CD14-positive monocyte (primary cell): Measurements from ENCODE around the gene TOGARAM2. TPM values are rescaled to one million over a fixed set of nuclear protein-coding genes. Genes with fewer than 3 reads are reported as not detected.

Experiments used
- DNase-seq, 3 donors: peaks; one replicate each; pipeline ENCODE4 v3.0.0-alpha.2; 2011 to 2022
- H2AFZ ChIP-seq: 2 replicates; pipeline ENCODE4 v1.6.0; 2012; ENCODE audit warnings: mild to moderate bottlenecking, low read depth, low read length, inconsistent platforms; ENCODE audit not compliant: insufficient read depth, poor library complexity, severe bottlenecking
- H3K27ac ChIP-seq, 2 donors: 1 replicate in 1 of 2; 2 replicates in 1 of 2; pipeline ENCODE4 v1.5.1; 2012 to 2013; ENCODE audit warnings: low read length in 2 of 2, control low read depth in 1 of 2, inconsistent platforms in 1 of 2, low read depth in 1 of 2, mild to moderate bottlenecking in 1 of 2
- H3K27me3 ChIP-seq, 2 donors: one replicate each; pipeline versions ENCODE4 v1.6.0 to v1.6.1; 2011 to 2013; ENCODE audit warnings: low read length in 2 of 2; ENCODE audit not compliant: control insufficient read depth in 2 of 2, insufficient read depth in 2 of 2
- H3K36me3 ChIP-seq, 2 donors: replicated peaks in 1 of 2; 1 replicate in 1 of 2; 2 replicates in 1 of 2; pipeline versions ENCODE4 v1.5.1 to v1.6.1; 2012 to 2013; ENCODE audit warnings: low read length in 2 of 2, control low read depth in 1 of 2, inconsistent platforms in 1 of 2, mild to moderate bottlenecking in 1 of 2; ENCODE audit not compliant: insufficient read depth in 2 of 2, control insufficient read depth in 1 of 2
- H3K4me1 ChIP-seq, 2 donors: 1 replicate in 1 of 2; 2 replicates in 1 of 2; pipeline versions ENCODE4 v1.5.1 to v1.6.1; 2012 to 2013; ENCODE audit warnings: low read length in 2 of 2, control low read depth in 1 of 2, inconsistent platforms in 1 of 2, mild to moderate bottlenecking in 1 of 2, moderate library complexity in 1 of 2; ENCODE audit not compliant: insufficient read depth in 2 of 2, control insufficient read depth in 1 of 2
- H3K4me2 ChIP-seq: replicated peaks from 2 replicates; pipeline ENCODE3; 2012; ENCODE audit warnings: low read length, moderate library complexity, mild to moderate bottlenecking; ENCODE audit not compliant: poor library complexity, severe bottlenecking; ENCODE audit errors: extremely low read depth
- H3K4me3 ChIP-seq, 3 experiments: fragments of 200-600 bp in 1 of 3; sonication (generic) in 1 of 3; replicated peaks in 1 of 3; 1 replicate in 2 of 3; 2 replicates in 1 of 3; pipeline ENCODE4 v1.5.1; 2011 to 2013; ENCODE audit warnings: low read length in 3 of 3, mild to moderate bottlenecking in 3 of 3, control low read depth in 2 of 3, low read depth in 2 of 3, inconsistent platforms in 1 of 3, moderate library complexity in 1 of 3
- H3K79me2 ChIP-seq: 2 replicates; pipeline ENCODE4 v1.6.0; 2012; ENCODE audit warnings: mild to moderate bottlenecking, control low read depth, inconsistent platforms, low read length, moderate library complexity; ENCODE audit not compliant: insufficient read depth
- H3K9ac ChIP-seq: 2 replicates; pipeline ENCODE4 v1.6.0; 2017; ENCODE audit warnings: low read length, mild to moderate bottlenecking; ENCODE audit not compliant: insufficient read depth, poor library complexity, severe bottlenecking
- H3K9me3 ChIP-seq, 2 donors: replicated peaks in 1 of 2; 1 replicate in 1 of 2; 2 replicates in 1 of 2; pipeline versions ENCODE4 v1.5.1 to v1.6.1; 2012 to 2013; ENCODE audit warnings: low read length in 2 of 2, control low read depth in 1 of 2; ENCODE audit not compliant: control insufficient read depth in 1 of 2, insufficient read depth in 1 of 2
- H4K20me1 ChIP-seq: 2 replicates; pipeline ENCODE4 v1.6.0; 2012; ENCODE audit warnings: mild to moderate bottlenecking, low read length, control low read depth, moderate library complexity; ENCODE audit not compliant: insufficient read depth
- H3K27ac Mint-ChIP-seq, 7 donors: one replicate each; pipeline ENCODE4 v1.8.0; 2020; ENCODE audit warnings: mild to moderate bottlenecking in 7 of 7, mixed read lengths in 7 of 7, moderate library complexity in 6 of 7, inconsistent platforms in 2 of 7
- H3K27me3 Mint-ChIP-seq, 3 donors: one replicate each; pipeline ENCODE4 v1.8.0; 2021 to 2022; ENCODE audit warnings: low read depth in 3 of 3, mild to moderate bottlenecking in 3 of 3, mixed read lengths in 3 of 3, moderate library complexity in 3 of 3, inconsistent platforms in 1 of 3
- H3K36me3 Mint-ChIP-seq, 2 donors: one replicate each; pipeline ENCODE4 v1.8.0; 2020; ENCODE audit warnings: mixed read lengths in 2 of 2, inconsistent platforms in 1 of 2, mild to moderate bottlenecking in 1 of 2
- H3K4me1 Mint-ChIP-seq: one replicate; pipeline ENCODE4 v1.8.0; 2020; ENCODE audit warnings: mild to moderate bottlenecking, mixed read lengths
- H3K4me3 Mint-ChIP-seq, 2 donors: one replicate each; pipeline ENCODE4 v1.8.0; 2020; ENCODE audit warnings: mild to moderate bottlenecking in 2 of 2, mixed read lengths in 2 of 2, moderate library complexity in 1 of 2
- H3K9me3 Mint-ChIP-seq, 7 donors: one replicate each; pipeline ENCODE4 v1.8.0; 2020 to 2022; ENCODE audit warnings: mixed read lengths in 7 of 7, mild to moderate bottlenecking in 6 of 7, moderate library complexity in 6 of 7, inconsistent platforms in 2 of 7
- WGBS: methylation state at CpG from one replicate; pipeline ENCODE4 v1.1.5; 2013; ENCODE audit warnings: missing lambda C conversion rate; ENCODE audit not compliant: insufficient coverage; 5-methylcytosine and 5-hydroxymethylcytosine counted together
- intact Hi-C, 2 donors: fragments of 100-400 bp; cut with micrococcal nuclease; formaldehyde crosslinking; loops; one replicate each; pipeline versions ENCODE4 v1.15.0 to v1.15.1; 2023
- polyA plus RNA-seq, 3 donors: library from polyadenylated mRNA; depleted of rRNA in 1 of 3; unstranded in 2 of 3; stranded (reverse) in 1 of 3; fragments of 300-500 nt in 2 of 3; fragments of >200 nt in 1 of 3; fragmentation: Illumina TruSeq in 2 of 3; gene quantifications; 1 replicate in 2 of 3; 2 replicates in 1 of 3; pipeline ENCODE4 v1.2.3, GENCODE V29; 2012 to 2021
- TF ChIP-seq, protein P1 (sequence below): fragments of 200-600 bp; IDR thresholded peaks from one replicate; pipeline ENCODE4 v1.8.0; 2022; ENCODE audit warnings: antibody characterized with exemption, mild to moderate bottlenecking

The TOGARAM2 gene
- polyA plus RNA-seq, 3 donors, result 0.23 to 5.5 TPM; not detected in 1

DNA sequence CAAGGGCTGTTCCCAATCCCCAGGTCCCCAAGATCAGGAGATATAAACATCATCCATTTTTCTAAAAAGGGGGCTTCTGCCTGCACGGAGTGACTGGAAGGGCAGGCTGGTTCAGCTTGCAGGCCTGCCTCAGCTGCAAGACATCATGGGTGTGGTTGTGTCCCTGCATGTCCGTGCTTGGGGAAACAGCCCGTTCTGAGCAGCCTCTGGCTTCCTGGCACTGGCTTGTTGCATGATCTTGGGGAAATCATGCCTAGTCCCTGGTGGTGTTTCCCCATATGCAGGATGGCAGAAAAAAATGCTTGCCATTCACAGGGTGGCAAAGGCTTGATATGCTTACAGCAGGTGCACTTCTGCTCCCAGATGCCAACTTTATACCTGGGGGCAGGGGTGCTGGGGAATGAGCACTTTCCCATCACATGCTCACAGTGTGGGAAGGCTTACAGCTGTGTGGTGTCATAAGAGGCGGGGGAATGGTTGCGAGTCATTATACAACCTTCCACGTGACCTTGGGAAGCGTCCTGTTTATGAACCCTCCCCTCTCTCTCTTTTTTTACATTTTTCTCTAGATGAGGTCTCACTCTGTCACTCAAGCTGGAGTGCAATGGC lies 86.0 kb downstream of the TOGARAM2 start:
- Histone ChIP-seq H3K36me3 (no peaks in the 10 kb centered on the region), H3K27ac (peak overlapping the region; percentile 37 to 64), H3K9ac (no peak overlapping the region), H3K4me1 (peaks cover 22 to 24% of the 10 kb centered on the region in 2 donors), H4K20me1 (no peaks in the 10 kb centered on the region), H3K79me2 (no peaks in the 10 kb centered on the region), H3K9me3 (no peaks in the 10 kb centered on the region), H3K27me3 (no peaks in the 10 kb centered on the region), H3K4me3 (no peak overlapping the region), H3K4me2 (no peak overlapping the region), H2AFZ (no peak overlapping the region)
- WGBS, result 33% methylated on average over 3 of the region's 7 CpGs
- H3K36me3 Mint-ChIP-seq, result no peaks in the 10 kb centered on the region
- H3K4me3 Mint-ChIP-seq, result no peak overlapping the region
- peaks cover 0 to 2% (median 0%) of the 10 kb centered on the region in 7 donors for H3K9me3 Mint-ChIP-seq
- intact Hi-C loops, result no loop called here
- peak; percentile 31 to 39 (median 32) for DNase-seq
- peaks cover 15% of the 10 kb centered on the region for H3K4me1 Mint-ChIP-seq
- TF ChIP-seq, protein P1, sequence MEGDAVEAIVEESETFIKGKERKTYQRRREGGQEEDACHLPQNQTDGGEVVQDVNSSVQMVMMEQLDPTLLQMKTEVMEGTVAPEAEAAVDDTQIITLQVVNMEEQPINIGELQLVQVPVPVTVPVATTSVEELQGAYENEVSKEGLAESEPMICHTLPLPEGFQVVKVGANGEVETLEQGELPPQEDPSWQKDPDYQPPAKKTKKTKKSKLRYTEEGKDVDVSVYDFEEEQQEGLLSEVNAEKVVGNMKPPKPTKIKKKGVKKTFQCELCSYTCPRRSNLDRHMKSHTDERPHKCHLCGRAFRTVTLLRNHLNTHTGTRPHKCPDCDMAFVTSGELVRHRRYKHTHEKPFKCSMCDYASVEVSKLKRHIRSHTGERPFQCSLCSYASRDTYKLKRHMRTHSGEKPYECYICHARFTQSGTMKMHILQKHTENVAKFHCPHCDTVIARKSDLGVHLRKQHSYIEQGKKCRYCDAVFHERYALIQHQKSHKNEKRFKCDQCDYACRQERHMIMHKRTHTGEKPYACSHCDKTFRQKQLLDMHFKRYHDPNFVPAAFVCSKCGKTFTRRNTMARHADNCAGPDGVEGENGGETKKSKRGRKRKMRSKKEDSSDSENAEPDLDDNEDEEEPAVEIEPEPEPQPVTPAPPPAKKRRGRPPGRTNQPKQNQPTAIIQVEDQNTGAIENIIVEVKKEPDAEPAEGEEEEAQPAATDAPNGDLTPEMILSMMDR, result no peak
- peaks cover 1 to 2% (median 2%) of the 10 kb centered on the region in 3 donors for H3K27me3 Mint-ChIP-seq
- peak overlapping the region; percentile 66 to 91 (median 75) for H3K27ac Mint-ChIP-seq

DNA sequence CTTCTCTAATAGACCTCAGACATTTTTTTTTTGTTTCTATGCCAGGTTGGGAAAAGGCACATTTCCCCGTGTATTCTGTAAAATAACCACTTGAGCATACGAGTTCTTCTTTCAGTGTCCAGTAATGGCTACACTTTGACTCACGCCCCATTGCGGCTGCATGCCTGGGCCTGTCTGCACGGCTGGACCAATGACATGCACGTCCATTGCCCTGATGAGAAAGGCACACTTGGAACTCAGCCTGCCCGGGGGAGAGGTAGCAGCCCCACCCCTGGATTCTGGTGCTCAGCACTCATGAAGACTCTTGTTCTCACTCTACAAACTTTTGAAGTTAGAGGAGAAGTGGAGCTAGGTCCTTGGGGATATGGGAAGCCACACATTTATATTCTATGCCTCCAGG lies 87.4 kb downstream of the TOGARAM2 start:
- H3K9me3 Mint-ChIP-seq, result no peaks in the 10 kb centered on the region
- H3K9me3 ChIP-seq, result no peaks in the 10 kb centered on the region
- peaks cover 15% of the 10 kb centered on the region for H3K4me1 Mint-ChIP-seq
- no peaks in the 10 kb centered on the region for H3K79me2 ChIP-seq
- no peak overlapping the region for H3K4me2 ChIP-seq
- no peaks in the 10 kb centered on the region for H3K36me3 ChIP-seq
- H3K9ac ChIP-seq, result no peak overlapping the region
- intact Hi-C loops, result no loop called here
- no peaks in the 10 kb centered on the region for H4K20me1 ChIP-seq
- H3K27me3 ChIP-seq, result no peaks in the 10 kb centered on the region
- no peak overlapping the region for H3K27ac ChIP-seq
- H3K36me3 Mint-ChIP-seq, result no peaks in the 10 kb centered on the region
- H3K4me3 ChIP-seq, result no peak overlapping the region
- TF ChIP-seq, protein P1, result no peak
- WGBS, result 88% methylated on average over 6 of the region's 7 CpGs
- peaks cover 22 to 24% of the 10 kb centered on the region in 2 donors for H3K4me1 ChIP-seq
- peaks cover 1 to 4% (median 2%) of the 10 kb centered on the region in 3 donors for H3K27me3 Mint-ChIP-seq
- DNase-seq, result no peak
- no peak overlapping the region for H3K4me3 Mint-ChIP-seq
- H2AFZ ChIP-seq, result no peak overlapping the region
- H3K27ac Mint-ChIP-seq, result no peak overlapping the region
